ENCODE data around the gene GRID1.

- TF ChIP-seq FOXP1 (CRISPR knock-in tag; IDR thresholded peaks at IDR 0.05) (no peak), RAD21 (CRISPR knock-in tag; conservative IDR thresholded peaks at IDR 0.05 in 1 of 2, IDR thresholded peaks at IDR 0.05 in 1 of 2) (no peak), FOSL1 (tag; conservative IDR thresholded peaks at IDR 0.05) (no peak), CTCF (IDR thresholded peaks at IDR 0.05 in 2 of 3, conservative IDR thresholded peaks at IDR 0.05 in 1 of 3; ENCODE audit: insufficient read depth in 2 of 3, low read depth in 1 of 3, low read length in 3 of 3) (no peak), CHD2 (IDR thresholded peaks at IDR 0.05; ENCODE audit: low read depth, low read length) (no peak), TBP (optimal IDR thresholded peaks at IDR 0.05; ENCODE audit: low read depth, low read length) (no peak), ZNF124 (CRISPR knock-in tag; IDR thresholded peaks at IDR 0.05) (no peak), DDX20 (tag; IDR thresholded peaks at IDR 0.05; ENCODE audit: low read depth) (no peak), JUNB (CRISPR knock-in tag; conservative IDR thresholded peaks at IDR 0.05) (no peak), EP300 (IDR thresholded peaks at IDR 0.05; ENCODE audit: low read length) (no peak)
Measured at GRCh38 chr10:86207226-86207625, 159.4 kb downstream of the GRID1 start.
